ENCODE results near the gene ZNF175. TPM values are rescaled to one million over a fixed set of nuclear protein-coding genes. Genes with fewer than 3 reads are reported as not detected.

Gene ZNF175
- polyA plus RNA-seq, 1 donor (not counting 4 experiments of a cell fraction or from before 2014, with no cell fraction given): 3.8 TPM

GRCh38 chr19:51567583-51567982 lies 3.5 kb upstream of the ZNF175 start:
- H3K9me1 ChIP-seq (ENCODE audit: control insufficient read depth, extremely low read depth, insufficient read depth, low read length): no peaks in the 10 kb centered on the region
- no peaks in the 10 kb centered on the region for H3K9me3 ChIP-seq (ENCODE audit: control insufficient read depth, low read depth, low read length)
- DNase-seq (ENCODE audit: low read depth, low spot score) (no peak), FAIRE-seq (no peak)
- peaks cover 14% of the 10 kb centered on the region for H3K79me2 ChIP-seq (ENCODE audit: control insufficient read depth, insufficient read depth, low read length)
- no peak overlapping the region for H3K4me3 ChIP-seq (ENCODE audit: control insufficient read depth in 2 of 3, extremely low read depth in 1 of 3, insufficient read depth in 2 of 3, low read depth in 1 of 3, low read length in 3 of 3)
- H3K9ac ChIP-seq (ENCODE audit: control insufficient read depth, extremely low read depth, insufficient read depth, low read length): no peak overlapping the region
- no peak overlapping the region for H3K27ac ChIP-seq (ENCODE audit: control insufficient read depth, insufficient read depth, low read length)
- no peak overlapping the region for H3K4me2 ChIP-seq (ENCODE audit: control insufficient read depth, extremely low read depth, insufficient read depth, low read depth, low read length)
- H4K20me1 ChIP-seq (ENCODE audit: control insufficient read depth, extremely low read depth, insufficient read depth, low read length): no peaks in the 10 kb centered on the region
- no peak for TF ChIP-seq EZH2 (IDR thresholded peaks at IDR 0.05; ENCODE audit: low read length)
- TF ChIP-seq, protein P1, sequence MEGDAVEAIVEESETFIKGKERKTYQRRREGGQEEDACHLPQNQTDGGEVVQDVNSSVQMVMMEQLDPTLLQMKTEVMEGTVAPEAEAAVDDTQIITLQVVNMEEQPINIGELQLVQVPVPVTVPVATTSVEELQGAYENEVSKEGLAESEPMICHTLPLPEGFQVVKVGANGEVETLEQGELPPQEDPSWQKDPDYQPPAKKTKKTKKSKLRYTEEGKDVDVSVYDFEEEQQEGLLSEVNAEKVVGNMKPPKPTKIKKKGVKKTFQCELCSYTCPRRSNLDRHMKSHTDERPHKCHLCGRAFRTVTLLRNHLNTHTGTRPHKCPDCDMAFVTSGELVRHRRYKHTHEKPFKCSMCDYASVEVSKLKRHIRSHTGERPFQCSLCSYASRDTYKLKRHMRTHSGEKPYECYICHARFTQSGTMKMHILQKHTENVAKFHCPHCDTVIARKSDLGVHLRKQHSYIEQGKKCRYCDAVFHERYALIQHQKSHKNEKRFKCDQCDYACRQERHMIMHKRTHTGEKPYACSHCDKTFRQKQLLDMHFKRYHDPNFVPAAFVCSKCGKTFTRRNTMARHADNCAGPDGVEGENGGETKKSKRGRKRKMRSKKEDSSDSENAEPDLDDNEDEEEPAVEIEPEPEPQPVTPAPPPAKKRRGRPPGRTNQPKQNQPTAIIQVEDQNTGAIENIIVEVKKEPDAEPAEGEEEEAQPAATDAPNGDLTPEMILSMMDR (optimal IDR thresholded peaks at IDR 0.05 in 1 of 3, IDR thresholded peaks at IDR 0.05 in 1 of 3, conservative IDR thresholded peaks at IDR 0.05 in 1 of 3; ENCODE audit: extremely low read depth in 1 of 3, insufficient read depth in 2 of 3, low read length in 3 of 3): no peak
- no peak overlapping the region for H2AFZ ChIP-seq (ENCODE audit: control insufficient read depth, low read length)
- no peaks in the 10 kb centered on the region for H3K36me3 ChIP-seq (ENCODE audit: control insufficient read depth in 2 of 2, extremely low read depth in 1 of 2, insufficient read depth in 2 of 2, low read length in 2 of 2)
- dilution Hi-C loops (cut with MboI; ENCODE audit: extremely low pct_ligation_motif_present, low sequenced_read_pairs): no loop called here
- no peaks in the 10 kb centered on the region for H3K27me3 ChIP-seq (ENCODE audit: control insufficient read depth, extremely low read depth, insufficient read depth, low read length)
- H3K4me1 ChIP-seq (ENCODE audit: control insufficient read depth, extremely low read depth, insufficient read depth, low read length): peaks cover 10% of the 10 kb centered on the region

DNA sequence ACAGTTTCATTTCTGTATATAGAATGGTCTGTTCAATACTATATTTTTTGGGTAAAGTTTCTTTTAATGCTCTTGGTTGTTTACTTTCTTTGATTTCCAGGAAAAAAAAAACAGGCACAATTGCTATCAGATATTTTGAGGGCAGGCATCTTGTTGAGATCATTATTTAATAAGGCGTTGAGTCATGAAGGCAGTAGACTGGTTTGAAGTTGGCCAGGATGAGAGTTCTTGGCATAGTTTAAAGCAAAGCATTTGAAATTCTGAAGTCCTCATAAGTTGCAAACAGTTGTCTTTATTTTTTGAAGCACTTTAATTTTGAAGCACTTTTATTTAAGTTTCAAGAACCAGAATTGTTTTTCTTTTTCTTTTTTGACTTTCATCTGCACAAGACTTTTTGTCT lies 2.6 kb upstream of the ZNF175 start:
- Histone ChIP-seq H3K27ac (ENCODE audit: control insufficient read depth, insufficient read depth, low read length) (no peak overlapping the region), H3K27me3 (ENCODE audit: control insufficient read depth, extremely low read depth, insufficient read depth, low read length) (no peaks in the 10 kb centered on the region), H3K79me2 (ENCODE audit: control insufficient read depth, insufficient read depth, low read length) (peaks cover 19% of the 10 kb centered on the region), H3K9ac (ENCODE audit: control insufficient read depth, extremely low read depth, insufficient read depth, low read length) (no peak overlapping the region), H3K9me1 (ENCODE audit: control insufficient read depth, extremely low read depth, insufficient read depth, low read length) (no peaks in the 10 kb centered on the region), H4K20me1 (ENCODE audit: control insufficient read depth, extremely low read depth, insufficient read depth, low read length) (no peaks in the 10 kb centered on the region), H3K36me3 (ENCODE audit: control insufficient read depth in 2 of 2, extremely low read depth in 1 of 2, insufficient read depth in 2 of 2, low read length in 2 of 2) (peaks cover 0 to 6% of the 10 kb centered on the region in 2 experiments), H3K9me3 (ENCODE audit: control insufficient read depth, low read depth, low read length) (no peaks in the 10 kb centered on the region), H3K4me2 (ENCODE audit: control insufficient read depth, extremely low read depth, insufficient read depth, low read depth, low read length) (no peak overlapping the region), H3K4me1 (ENCODE audit: control insufficient read depth, extremely low read depth, insufficient read depth, low read length) (peaks cover 10% of the 10 kb centered on the region), H2AFZ (ENCODE audit: control insufficient read depth, low read length) (no peak overlapping the region), H3K4me3 (ENCODE audit: control insufficient read depth in 2 of 3, extremely low read depth in 1 of 3, insufficient read depth in 2 of 3, low read depth in 1 of 3, low read length in 3 of 3) (no peak overlapping the region)
- DNase-seq (ENCODE audit: low read depth, low spot score): no peak
- FAIRE-seq: no peak
- TF ChIP-seq, protein P1 (optimal IDR thresholded peaks at IDR 0.05 in 1 of 3, IDR thresholded peaks at IDR 0.05 in 1 of 3, conservative IDR thresholded peaks at IDR 0.05 in 1 of 3; ENCODE audit: extremely low read depth in 1 of 3, insufficient read depth in 2 of 3, low read length in 3 of 3): no peak
- dilution Hi-C loops (cut with MboI; ENCODE audit: extremely low pct_ligation_motif_present, low sequenced_read_pairs): no loop called here
